ENCODE data around the gene INTS14.
"Not testable (repeated sequence)": the region's sequence is repeated elsewhere in the genome, so short reads cannot be mapped to it uniquely, and the experiment has no call there.

INTS14 gene

DNA sequence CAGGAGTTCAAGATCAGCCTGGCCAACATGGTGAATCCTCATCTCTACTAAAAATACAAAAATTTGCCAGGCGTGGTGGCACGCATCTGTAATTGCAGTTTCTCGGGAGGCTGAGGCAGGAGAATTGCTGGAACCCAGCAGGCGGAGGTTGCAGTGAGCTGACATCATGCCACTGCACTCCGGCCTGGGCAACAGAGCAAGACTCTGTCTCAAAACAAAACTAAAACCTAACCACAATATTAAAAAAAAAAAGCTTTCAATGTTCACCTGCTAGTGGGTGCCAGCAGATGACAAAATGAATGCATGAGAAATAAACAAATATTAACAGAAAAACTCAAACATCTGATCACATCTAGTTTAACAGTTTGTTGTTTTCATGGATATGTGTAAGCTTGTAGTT is 19.8 kb upstream of the INTS14 start:
- DNase-seq = no peak

GRCh38 chr15:65629548-65629947 is 18.6 kb upstream of the INTS14 start:
- DNase-seq = no peak

GRCh38 chr15:65626856-65627255 is 15.9 kb upstream of the INTS14 start:
- no peak for DNase-seq

DNA sequence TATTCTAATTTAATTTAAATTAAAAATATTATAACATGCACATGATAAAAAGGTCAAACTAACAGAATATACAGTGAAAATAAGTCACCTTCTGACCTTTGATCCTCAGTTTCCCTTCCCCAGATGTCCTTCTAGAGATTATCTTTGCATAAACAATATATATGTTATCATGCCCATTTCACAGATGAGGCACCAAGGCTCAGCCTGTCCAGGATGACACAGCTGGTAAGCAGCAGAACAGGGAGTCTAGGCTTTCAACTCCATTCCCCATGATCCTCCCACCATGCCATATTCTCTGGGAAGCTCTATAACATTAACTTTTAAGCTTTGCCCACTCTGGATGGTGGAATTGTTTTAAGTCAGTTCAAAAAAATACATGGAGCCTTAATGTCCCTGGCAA is 12.2 kb upstream of the INTS14 start:
- DNase-seq = no peak

GRCh38 chr15:65621638-65622037 is 10.7 kb upstream of the INTS14 start, which contains the start of gene SLC24A1:
SLC24A1 (plus strand) TSS chr15:65621938; CDS start chr15:65624081, 2,143 bp downstream.
- DNase-seq = no peak

DNA sequence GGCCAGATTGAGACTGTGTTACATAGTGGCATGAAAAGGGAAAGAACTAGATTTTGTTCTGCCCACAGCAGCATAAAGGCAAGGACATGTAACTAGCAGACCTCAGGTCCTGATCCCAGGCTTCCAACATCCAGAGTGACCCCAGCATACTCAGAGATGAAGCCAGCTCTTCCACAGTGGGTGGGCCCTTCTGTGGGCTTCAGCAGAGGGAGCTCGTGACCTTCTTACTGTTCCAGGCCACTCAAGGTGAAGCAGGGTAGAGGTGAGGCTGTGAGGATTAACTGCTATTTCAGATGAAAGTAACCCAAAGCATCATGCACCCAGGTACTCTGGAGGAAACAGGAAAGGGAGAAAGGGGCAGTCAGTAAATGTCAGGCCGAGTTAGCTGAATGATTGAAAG is 9.9 kb upstream of the INTS14 start:
- no peak for DNase-seq

- no peak for DNase-seq
Observed at GRCh38 chr15:65619626-65620290, 8.8 kb upstream of the INTS14 start.

- DNase-seq = no peak
Observed at GRCh38 chr15:65618560-65619109, 7.7 kb upstream of the INTS14 start.

DNA sequence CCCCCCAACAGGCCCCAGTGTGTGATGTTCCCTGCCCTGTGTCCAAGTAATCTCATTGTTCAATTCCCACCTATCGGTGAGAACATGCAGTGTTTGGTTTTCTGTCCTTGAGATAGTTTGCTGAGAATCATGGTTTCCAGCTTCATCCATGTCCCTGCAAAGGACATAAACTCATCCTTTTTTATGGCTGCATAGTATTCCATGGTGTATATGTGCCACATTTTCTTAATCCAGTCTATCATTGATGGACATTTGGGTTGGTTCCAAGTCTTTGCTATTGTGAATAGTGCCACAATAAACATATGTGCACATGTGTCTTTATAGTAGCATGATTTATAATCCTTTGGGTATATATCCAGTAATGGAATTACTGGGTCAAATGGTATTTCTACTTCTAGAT is 5.0 kb upstream of the INTS14 start:
- not testable (repeated sequence) for DNase-seq

- DNase-seq = no peak
Observed at GRCh38 chr15:65612949-65613744, 2.2 kb upstream of the INTS14 start.

- no peak for DNase-seq
Observed at GRCh38 chr15:65612616-65612946, 1.6 kb upstream of the INTS14 start.

GRCh38 chr15:65611888-65612615 is 1.1 kb upstream of the INTS14 start:
- peak in 1 of 3 experiments; percentile 30 for DNase-seq

GRCh38 chr15:65603559-65603958 is 7.4 kb downstream of the INTS14 start:
- DNase-seq = no peak

- no peak for DNase-seq
Observed at GRCh38 chr15:65603134-65603533, 7.8 kb downstream of the INTS14 start.

GRCh38 chr15:65599677-65600076 is 11.3 kb downstream of the INTS14 start:
- DNase-seq = no peak

GRCh38 chr15:65598468-65598867 is 12.5 kb downstream of the INTS14 start:
- no peak for DNase-seq

DNA sequence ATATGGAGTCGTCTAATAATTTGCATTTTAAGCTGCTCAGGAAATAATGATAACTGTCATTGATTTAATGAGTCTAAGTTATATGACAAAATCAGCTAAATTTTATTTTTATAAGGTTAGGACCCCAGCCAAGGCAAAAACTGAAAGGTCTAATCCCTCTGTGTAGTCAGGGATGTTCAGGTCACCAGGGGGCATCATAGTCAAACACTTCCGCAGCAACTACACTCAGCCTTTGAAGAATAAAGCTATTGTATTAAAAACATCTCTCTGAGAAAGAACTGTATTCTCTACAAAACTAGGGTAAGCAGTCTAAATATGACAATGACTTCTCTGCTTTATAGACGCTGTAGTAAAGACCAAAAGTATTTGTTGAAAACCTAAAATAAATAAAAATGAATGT is 15.0 kb downstream of the INTS14 start:
- DNase-seq = peak in 2 of 3 experiments; percentile 12 to 67

DNA sequence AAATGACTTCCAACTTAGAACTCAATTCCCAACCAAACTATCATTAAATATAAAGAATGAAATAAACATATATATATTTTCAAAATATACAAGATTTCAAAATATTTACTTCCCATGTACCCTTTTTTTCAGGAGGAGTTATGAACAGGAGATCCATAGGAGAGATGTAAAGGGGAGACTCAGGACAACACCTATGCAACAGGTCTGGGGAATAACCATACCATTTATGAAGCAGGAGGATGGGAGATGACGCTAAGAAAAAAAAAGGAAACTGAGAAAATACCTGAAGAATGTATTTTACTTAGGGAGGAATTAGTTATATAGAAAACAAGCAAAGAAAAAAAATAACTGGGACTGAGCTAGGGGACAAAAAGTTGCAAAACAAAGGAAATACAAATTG is 23.8 kb downstream of the INTS14 start:
- no peak for DNase-seq

DNA sequence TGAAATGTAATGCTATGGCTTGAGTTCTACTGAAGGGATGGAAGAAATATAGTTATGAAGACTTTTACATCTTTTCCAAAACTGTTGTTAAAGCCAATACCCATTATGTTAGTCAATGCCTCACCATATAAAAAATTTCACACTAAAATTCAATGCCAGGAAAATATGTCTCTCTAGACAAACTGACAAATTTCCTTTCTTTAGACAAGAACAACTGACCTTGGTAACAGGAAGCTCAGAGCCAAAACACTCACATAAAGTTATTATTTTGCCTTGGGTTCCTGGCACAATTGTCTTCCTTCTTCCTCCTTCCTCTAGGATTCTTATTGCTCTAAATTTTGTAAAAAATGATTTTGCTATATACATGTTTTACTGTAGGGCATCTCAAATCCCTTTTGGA is 26.7 kb downstream of the INTS14 start:
- no peak for DNase-seq

GRCh38 chr15:65583701-65584100 is 27.2 kb downstream of the INTS14 start:
- peak in 1 of 3 experiments; percentile 10 for DNase-seq

DNA sequence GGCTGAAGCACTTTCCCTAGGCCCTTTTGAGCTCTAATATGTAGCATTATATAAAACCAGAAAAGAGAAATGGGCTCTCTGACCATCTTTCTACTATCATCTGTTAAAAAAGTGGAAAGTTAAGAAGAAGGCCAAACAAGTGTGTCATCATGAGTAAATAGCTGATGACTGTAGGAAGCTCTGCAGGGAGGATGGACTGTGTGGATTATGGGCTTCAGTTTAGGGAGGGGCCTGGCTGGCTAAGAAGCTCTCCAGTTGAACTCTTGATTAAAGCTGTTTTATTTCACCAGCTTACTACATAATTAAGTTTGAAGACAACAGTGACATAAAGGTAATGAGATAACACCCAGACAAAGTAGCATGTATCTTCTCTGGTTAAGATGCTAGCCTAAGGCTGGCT is 30.6 kb downstream of the INTS14 start:
- DNase-seq = peak in 1 of 3 experiments; percentile 38

GRCh38 chr15:65579762-65580161 is 31.2 kb downstream of the INTS14 start:
- peak in 1 of 3 experiments; percentile 42 for DNase-seq
